HuH-7 (cell line): ENCODE results near the gene DOCK10.

Experiments
- DNase-seq: peaks from one replicate; pipeline ENCODE4 v3.0.0; 2011; ENCODE audit warnings: low spot score

The DOCK10 gene

GRCh38 chr2:225041207-225041850, 939 bp downstream of the DOCK10 start:
- DNase-seq: no peak

- DNase-seq: no peak
Measured at GRCh38 chr2:225040856-225041206, 1.4 kb downstream of the DOCK10 start.

GRCh38 chr2:225040142-225040541, 2.1 kb downstream of the DOCK10 start:
- DNase-seq: no peak

- DNase-seq: no peak
Measured at GRCh38 chr2:225038231-225038523, 4.1 kb downstream of the DOCK10 start.

- no peak for DNase-seq
Measured at GRCh38 chr2:225037415-225038230, 4.6 kb downstream of the DOCK10 start.

- no peak for DNase-seq
Measured at GRCh38 chr2:225036431-225036830, 5.8 kb downstream of the DOCK10 start.

- DNase-seq: no peak
Measured at GRCh38 chr2:225033440-225034318, 8.6 kb downstream of the DOCK10 start.

- no peak for DNase-seq
Measured at GRCh38 chr2:225032246-225032645, 10.0 kb downstream of the DOCK10 start.

GRCh38 chr2:225031599-225031998, 10.7 kb downstream of the DOCK10 start:
- DNase-seq: no peak

- DNase-seq: no peak
Measured at GRCh38 chr2:225030893-225031292, 11.4 kb downstream of the DOCK10 start.

- no peak for DNase-seq
Measured at GRCh38 chr2:225030203-225030602, 12.1 kb downstream of the DOCK10 start.

GRCh38 chr2:225028572-225028971, 13.7 kb downstream of the DOCK10 start:
- no peak for DNase-seq

GRCh38 chr2:225027061-225027762, 15.1 kb downstream of the DOCK10 start:
- DNase-seq: no peak

GRCh38 chr2:225025917-225026571, 16.2 kb downstream of the DOCK10 start:
- DNase-seq: no peak

- DNase-seq: no peak
Measured at GRCh38 chr2:225022188-225022587, 20.1 kb downstream of the DOCK10 start.

GRCh38 chr2:225020168-225020849, 22.0 kb downstream of the DOCK10 start:
- DNase-seq: no peak

- no peak for DNase-seq
Measured at GRCh38 chr2:225019105-225019504, 23.2 kb downstream of the DOCK10 start.

- no peak for DNase-seq
Measured at GRCh38 chr2:225017713-225018112, 24.6 kb downstream of the DOCK10 start.

- no peak for DNase-seq
Measured at GRCh38 chr2:225017098-225017685, 25.1 kb downstream of the DOCK10 start.

- DNase-seq: no peak
Measured at GRCh38 chr2:225013425-225014365, 28.6 kb downstream of the DOCK10 start.
